GM23338 (cell line): ENCODE measurements around the gene FPR1.

ENCODE experiments used
- CREB1 ChIP-seq: fragments of 250-450 bp; sonication (Bioruptor Pico); IDR thresholded peaks from 2 replicates; pipeline ENCODE4 v1.5.0; 2020; ENCODE audit warnings: low read depth, mild to moderate bottlenecking, moderate library complexity
- EZH2 ChIP-seq: fragments of 200-600 bp; sonication (generic); IDR thresholded peaks from one replicate; pipeline ENCODE4 v1.8.0; 2017; ENCODE audit warnings: antibody characterized with exemption, mild to moderate bottlenecking, low read depth; ENCODE audit not compliant: unreplicated experiment
- EZH2phosphoT487 ChIP-seq: fragments of 200-600 bp; sonication (generic); IDR thresholded peaks from one replicate; pipeline ENCODE4 v1.8.1; 2018; ENCODE audit warnings: antibody characterized with exemption; ENCODE audit not compliant: unreplicated experiment
- JUNB ChIP-seq: IDR thresholded peaks from one replicate; pipeline ENCODE4 v1.6.1; 2016; ENCODE audit warnings: antibody characterized with exemption; ENCODE audit not compliant: unreplicated experiment
- NANOG ChIP-seq: IDR thresholded peaks from 2 replicates; pipeline ENCODE4 v1.6.1; 2016; ENCODE audit warnings: antibody characterized with exemption, borderline replicate concordance
- POLR2AphosphoS5 ChIP-seq: IDR thresholded peaks from 2 replicates; pipeline ENCODE4 v1.6.1; 2016; ENCODE audit warnings: antibody characterized with exemption, low read depth
- REST ChIP-seq: IDR thresholded peaks from one replicate; pipeline ENCODE4 v1.6.1; 2018; ENCODE audit warnings: antibody characterized with exemption; ENCODE audit not compliant: unreplicated experiment
- TF ChIP-seq, protein P1 (sequence below), 2 experiments: fragments of 200-600 bp in 1 of 2; sonication (generic) in 1 of 2; conservative IDR thresholded peaks; 2 replicates each; pipeline versions ENCODE4 v1.5.1 to v1.6.1; 2016 to 2017; ENCODE audit warnings: antibody characterized with exemption in 2 of 2, low read depth in 2 of 2, mild to moderate bottlenecking in 2 of 2, moderate library complexity in 1 of 2
- TF ChIP-seq, protein P2 (sequence below): IDR thresholded peaks from 2 replicates; pipeline ENCODE4 v1.6.1; 2016; ENCODE audit warnings: antibody characterized with exemption

- TF ChIP-seq EZH2 (no peak), POLR2AphosphoS5 (no peak), EZH2phosphoT487 (no peak), NANOG (no peak), JUNB (no peak), REST (no peak), CREB1 (CRISPR knock-in tag) (no peak)
- TF ChIP-seq, protein P1, sequence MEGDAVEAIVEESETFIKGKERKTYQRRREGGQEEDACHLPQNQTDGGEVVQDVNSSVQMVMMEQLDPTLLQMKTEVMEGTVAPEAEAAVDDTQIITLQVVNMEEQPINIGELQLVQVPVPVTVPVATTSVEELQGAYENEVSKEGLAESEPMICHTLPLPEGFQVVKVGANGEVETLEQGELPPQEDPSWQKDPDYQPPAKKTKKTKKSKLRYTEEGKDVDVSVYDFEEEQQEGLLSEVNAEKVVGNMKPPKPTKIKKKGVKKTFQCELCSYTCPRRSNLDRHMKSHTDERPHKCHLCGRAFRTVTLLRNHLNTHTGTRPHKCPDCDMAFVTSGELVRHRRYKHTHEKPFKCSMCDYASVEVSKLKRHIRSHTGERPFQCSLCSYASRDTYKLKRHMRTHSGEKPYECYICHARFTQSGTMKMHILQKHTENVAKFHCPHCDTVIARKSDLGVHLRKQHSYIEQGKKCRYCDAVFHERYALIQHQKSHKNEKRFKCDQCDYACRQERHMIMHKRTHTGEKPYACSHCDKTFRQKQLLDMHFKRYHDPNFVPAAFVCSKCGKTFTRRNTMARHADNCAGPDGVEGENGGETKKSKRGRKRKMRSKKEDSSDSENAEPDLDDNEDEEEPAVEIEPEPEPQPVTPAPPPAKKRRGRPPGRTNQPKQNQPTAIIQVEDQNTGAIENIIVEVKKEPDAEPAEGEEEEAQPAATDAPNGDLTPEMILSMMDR (conservative IDR thresholded peaks at IDR 0.05; ENCODE audit: low read depth in 2 of 2): no peak
- TF ChIP-seq, protein P2, sequence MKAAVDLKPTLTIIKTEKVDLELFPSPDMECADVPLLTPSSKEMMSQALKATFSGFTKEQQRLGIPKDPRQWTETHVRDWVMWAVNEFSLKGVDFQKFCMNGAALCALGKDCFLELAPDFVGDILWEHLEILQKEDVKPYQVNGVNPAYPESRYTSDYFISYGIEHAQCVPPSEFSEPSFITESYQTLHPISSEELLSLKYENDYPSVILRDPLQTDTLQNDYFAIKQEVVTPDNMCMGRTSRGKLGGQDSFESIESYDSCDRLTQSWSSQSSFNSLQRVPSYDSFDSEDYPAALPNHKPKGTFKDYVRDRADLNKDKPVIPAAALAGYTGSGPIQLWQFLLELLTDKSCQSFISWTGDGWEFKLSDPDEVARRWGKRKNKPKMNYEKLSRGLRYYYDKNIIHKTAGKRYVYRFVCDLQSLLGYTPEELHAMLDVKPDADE: no peak
These were observed 24.3 kb downstream of the FPR1 start for GRCh38 chr19:51727349-51727880.
